Tibial nerve (tissue), 4 donors: ENCODE data around the gene RNF167. TPM values are rescaled to one million over a fixed set of nuclear protein-coding genes. Genes with fewer than 3 reads are reported as not detected.
A peak's percentile ranks its signal among the peaks of the same experiment; 100 is the strongest.

Experiments used
- DNase-seq, 2 donors: peaks; one replicate each; pipeline ENCODE4 v3.0.0-alpha.2; 2019; ENCODE audit warnings: low spot score in 2 of 2
- H3K27ac ChIP-seq, 4 donors: fragments of 200-600 bp; sonication (generic) in 3 of 4; one replicate each; pipeline ENCODE4 v1.5.1; 2017 to 2019; ENCODE audit warnings: mild to moderate bottlenecking in 1 of 4
- H3K27me3 ChIP-seq, 2 donors: fragments of 200-600 bp; sonication (generic) in 1 of 2; one replicate each; pipeline versions ENCODE4 v1.5.1 to v1.6.0; 2017 to 2019
- H3K36me3 ChIP-seq, 3 donors: fragments of 200-600 bp; sonication (generic); one replicate each; pipeline ENCODE4 v1.5.1; 2018 to 2019
- H3K4me1 ChIP-seq, 4 donors: fragments of 200-600 bp; sonication (generic) in 3 of 4; one replicate each; pipeline ENCODE4 v1.5.1; 2017 to 2019
- H3K4me3 ChIP-seq, 4 donors: fragments of 200-600 bp; sonication (generic) in 3 of 4; one replicate each; pipeline ENCODE4 v1.5.1; 2017 to 2019; ENCODE audit warnings: mild to moderate bottlenecking in 1 of 4, moderate library complexity in 1 of 4
- H3K9me3 ChIP-seq, 4 donors: fragments of 200-600 bp; sonication (generic) in 3 of 4; one replicate each; pipeline ENCODE4 v1.5.1; 2017 to 2019
- CTCF ChIP-seq, 5 experiments: fragments of 200-600 bp in 3 of 5; fragments of 450-650 bp in 2 of 5; sonication (generic) in 3 of 5; IDR thresholded peaks; one replicate each; pipeline ENCODE4 v1.5.1; 2016 to 2019; ENCODE audit warnings: antibody characterized with exemption in 5 of 5, mild to moderate bottlenecking in 3 of 5, moderate library complexity in 2 of 5
- EP300 ChIP-seq, 2 donors: sonication (generic); formaldehyde crosslinking; IDR thresholded peaks; one replicate each; pipeline ENCODE4 v1.6.1; 2017; ENCODE audit warnings: antibody characterized with exemption in 2 of 2, mild to moderate bottlenecking in 1 of 2
- POLR2A ChIP-seq, 2 donors: fragments of 450-650 bp; IDR thresholded peaks; one replicate each; pipeline ENCODE4 v1.6.1; 2017; ENCODE audit warnings: antibody characterized with exemption in 2 of 2, mild to moderate bottlenecking in 2 of 2, moderate library complexity in 2 of 2
- WGBS, 2 donors: methylation state at CpG; one replicate each; pipeline ENCODE4 v1.1.5; 2018; 5-methylcytosine and 5-hydroxymethylcytosine counted together
- total RNA-seq, 4 donors: library from RNA; depleted of rRNA; stranded (reverse); fragments of >200 nt; gene quantifications; one replicate each; pipeline ENCODE4 v1.1.0, GENCODE V29; 2016

The RNF167 gene
- total RNA-seq, 4 donors from 2014 or later = 45.0 to 55.0 (median 51.4) TPM

GRCh38 chr17:4944554-4945175 is 4.6 kb downstream of the RNF167 start:
- Histone ChIP-seq H3K27ac (peak overlapping the region; percentile 26 to 96 (median 80)), H3K4me1 (peaks cover 0 to 69% (median 36%) of the 10 kb centered on the region in 4 donors), H3K27me3 (no peaks in the 10 kb centered on the region), H3K36me3 (peaks cover 0 to 51% (median 0%) of the 10 kb centered on the region in 3 donors), H3K9me3 (no peaks in the 10 kb centered on the region), H3K4me3 (no peak overlapping the region)
- TF ChIP-seq CTCF (IDR thresholded peaks at IDR 0.05) (no peak), POLR2A (IDR thresholded peaks at IDR 0.05) (no peak), EP300 (IDR thresholded peaks at IDR 0.05) (no peak)
- DNase-seq = no peak
- 61 to 64% methylated on average over 8 of the region's 8 CpGs for WGBS, 2 donors

- no peaks in the 10 kb centered on the region for H3K9me3 ChIP-seq
- TF ChIP-seq EP300 (IDR thresholded peaks at IDR 0.05) (peak in 1 of 2 donors; percentile 42), CTCF (IDR thresholded peaks at IDR 0.05) (no peak), POLR2A (IDR thresholded peaks at IDR 0.05) (no peak)
- peak overlapping the region; percentile 26 to 97 (median 83) for H3K27ac ChIP-seq
- peaks cover 0 to 51% (median 0%) of the 10 kb centered on the region in 3 donors for H3K36me3 ChIP-seq
- DNase-seq = peak; percentile 49 to 72
- H3K4me3 ChIP-seq = peak overlapping the region in 1 of 4 donors; percentile 98
- H3K27me3 ChIP-seq = no peaks in the 10 kb centered on the region
- 32 to 38% methylated on average over 7 of the region's 7 CpGs for WGBS, 2 donors
- H3K4me1 ChIP-seq = peaks cover 0 to 75% (median 40%) of the 10 kb centered on the region in 4 donors
Measured at GRCh38 chr17:4945176-4945943, 5.3 kb downstream of the RNF167 start.

- peak overlapping the region in 2 of 4 donors; percentile 1 to 98 for H3K4me3 ChIP-seq
- whole genome bisulfite sequencing, 2 donors = 18 to 22% methylated on average over 4 of the region's 4 CpGs
- no peak for TF ChIP-seq CTCF (IDR thresholded peaks at IDR 0.05)
- TF ChIP-seq POLR2A (IDR thresholded peaks at IDR 0.05) = no peak
- TF ChIP-seq EP300 (IDR thresholded peaks at IDR 0.05) = no peak
- peaks cover 0 to 51% (median 0%) of the 10 kb centered on the region in 3 donors for H3K36me3 ChIP-seq
- H3K27me3 ChIP-seq = no peaks in the 10 kb centered on the region
- H3K9me3 ChIP-seq = no peaks in the 10 kb centered on the region
- H3K4me1 ChIP-seq = peaks cover 0 to 78% (median 44%) of the 10 kb centered on the region in 4 donors
- H3K27ac ChIP-seq = peak overlapping the region in 3 of 4 donors; percentile 70 to 97 (median 96)
- DNase-seq = no peak
Measured at GRCh38 chr17:4945944-4946280, 5.8 kb downstream of the RNF167 start.

GRCh38 chr17:4946312-4946976 is 6.4 kb downstream of the RNF167 start:
- Histone ChIP-seq H3K4me1 (peaks cover 0 to 77% (median 40%) of the 10 kb centered on the region in 4 donors), H3K9me3 (no peaks in the 10 kb centered on the region), H3K27ac (peak overlapping the region in 3 of 4 donors; percentile 96 to 97 (median 96)), H3K27me3 (no peaks in the 10 kb centered on the region), H3K36me3 (peaks cover 0 to 51% (median 0%) of the 10 kb centered on the region in 3 donors), H3K4me3 (peak overlapping the region; percentile 85 to 99 (median 95))
- 31 to 35% methylated on average over 16 of the region's 16 CpGs for WGBS, 2 donors
- TF ChIP-seq EP300 (IDR thresholded peaks at IDR 0.05) = no peak
- TF ChIP-seq POLR2A (IDR thresholded peaks at IDR 0.05) = no peak
- TF ChIP-seq CTCF (IDR thresholded peaks at IDR 0.05) = no peak
- no peak for DNase-seq
